ENCODE measurements around the gene TNPO1. TPM values are rescaled to one million over a fixed set of nuclear protein-coding genes. Genes with fewer than 3 reads are reported as not detected.

Gene TNPO1
- total and polyA plus RNA-seq, 2 of the 8 experiments (the other 6 are each of a cell fraction or from before 2014, with no cell fraction given) = 38.5 to 211 TPM

- TF ChIP-seq NANOG (IDR thresholded peaks at IDR 0.05; ENCODE audit: insufficient read depth, low read depth, low read length, poor library complexity, severe bottlenecking) (no peak), KDM5A (IDR thresholded peaks at IDR 0.05; ENCODE audit: low read length) (no peak), HDAC2 (IDR thresholded peaks at IDR 0.05; ENCODE audit: borderline replicate concordance in 1 of 2, low read depth in 2 of 2, low read length in 2 of 2) (no peak), SP4 (IDR thresholded peaks at IDR 0.05; ENCODE audit: low read length) (no peak), TAF1 (IDR thresholded peaks at IDR 0.05; ENCODE audit: low read depth, low read length) (no peak), RAD21 (IDR thresholded peaks at IDR 0.05 in 1 of 2, conservative IDR thresholded peaks at IDR 0.05 in 1 of 2; ENCODE audit: low read depth in 2 of 2, low read length in 2 of 2) (no peak), SIX5 (IDR thresholded peaks at IDR 0.05; ENCODE audit: low read depth, low read length) (no peak), CHD2 (IDR thresholded peaks at IDR 0.05; ENCODE audit: low read length) (no peak), BCL11A (IDR thresholded peaks at IDR 0.05; ENCODE audit: low read depth in 2 of 2, low read length in 2 of 2) (no peak)
These were observed 31.0 kb downstream of the TNPO1 start (continued) for GRCh38 chr5:72847439-72847838.

Data from H1 (cell line).